Measurements from ENCODE around the gene ZNF248.
"Not testable (repeated sequence)": the region's sequence is repeated elsewhere in the genome, so short reads cannot be mapped to it uniquely, and the experiment has no call there.

ZNF248 gene

GRCh38 chr10:37738241-37738640, 119.2 kb downstream of the ZNF248 start:
- not testable (repeated sequence) for DNase-seq

- DNase-seq = no peak
These were observed 120.1 kb downstream of the ZNF248 start for GRCh38 chr10:37737336-37737735.

DNA sequence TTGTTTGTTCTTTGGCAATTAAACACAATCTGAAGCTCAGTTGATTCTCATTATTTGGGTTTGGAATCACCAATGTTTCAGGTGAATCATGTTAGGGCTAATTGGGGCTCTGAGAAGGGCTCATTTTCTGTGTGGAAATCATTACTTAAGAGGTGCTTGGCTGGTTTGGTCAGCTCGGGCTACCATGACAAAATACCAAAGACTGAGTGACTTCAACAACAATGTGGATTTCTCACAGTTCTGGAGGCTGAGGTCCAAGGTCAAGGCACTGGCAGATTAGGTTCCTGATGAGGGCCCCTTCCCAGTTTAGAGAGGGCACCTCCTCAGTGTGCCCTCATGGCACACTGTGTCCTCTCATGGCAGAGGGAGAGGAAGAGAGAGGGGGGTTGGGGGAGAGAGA, 121.3 kb downstream of the ZNF248 start:
- no peak for DNase-seq

DNA sequence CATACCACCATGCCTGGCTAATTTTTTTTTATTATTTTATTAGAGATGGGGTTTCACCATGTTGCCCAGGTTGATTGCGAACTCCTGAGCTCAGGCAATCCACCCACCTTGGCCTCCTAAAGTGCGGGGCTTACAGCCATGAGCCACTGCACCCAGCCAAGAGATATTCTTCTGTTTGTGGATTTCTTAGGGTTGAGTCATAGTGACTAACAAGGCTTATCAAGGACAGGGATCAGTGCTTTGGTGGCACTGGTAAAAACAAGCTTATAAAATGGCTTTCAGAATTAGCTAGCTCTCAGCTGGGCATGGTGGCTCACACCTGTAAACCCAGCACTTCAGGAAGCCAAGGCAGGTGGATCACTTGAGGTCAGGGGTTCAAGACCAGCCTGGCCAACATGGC, 122.4 kb downstream of the ZNF248 start:
- no peak for DNase-seq

Data from stimulated activated CD4-positive, alpha-beta T cell treated with anti-CD3 and anti-CD28 coated beads, Interleukin-4, amount 100 ng/mL, for 4 hours (primary cell).